A549 (cell line): ENCODE measurements around the gene FRMD1. TPM values are rescaled to one million over a fixed set of nuclear protein-coding genes. Genes with fewer than 3 reads are reported as not detected.

ENCODE experiments used
- ATAC-seq, 2 experiments: fragments of 200-7000 bp in 1 of 2; fragments of >200 bp in 1 of 2; cut with Nextera tagmentation in 1 of 2; cut with Tn5 transposase in 1 of 2; 3 replicates each; pipeline versions ENCODE4 v1.8.0 to v1.9.1; 2018 to 2020; ENCODE audit warnings: mild to moderate bottlenecking in 1 of 2, moderate library complexity in 1 of 2
- CTCF ChIA-PET: fragments of 300-600 bp; sonication (Branson Sonifier 250); formaldehyde crosslinking; extraction: SDS; loops from one replicate; lab custom pipeline; 2021; ENCODE audit warnings: antibody characterized with exemption, inconsistent platforms; lab: Yijun Ruan, JAX
- POLR2A ChIA-PET: fragments of 350-600 bp; formaldehyde crosslinking; extraction: SDS; loops from one replicate; lab custom pipeline; 2021; ENCODE audit warnings: antibody characterized with exemption, inconsistent platforms; lab: Yijun Ruan, JAX
- DNase-seq, 2 experiments: peaks; one replicate each; pipeline versions ENCODE4 v3.0.0 to v3.0.0-alpha.2; 2011 to 2016; ENCODE audit warnings: low read depth in 1 of 2, low spot score in 1 of 2
- FAIRE-seq: peaks from 2 replicates; lab custom pipeline; 2011; peaks lifted over from hg19 to GRCh38; lab: Jason Lieb, UNC
- H3K27ac ChIP-seq, 2 experiments: fragments of >200 bp; sonication (Bioruptor Twin); formaldehyde crosslinking; 3 replicates each; pipeline ENCODE4 v1.5.1; 2016 to 2017
- H3K4me1 ChIP-seq: fragments of >200 bp; sonication (Bioruptor Twin); formaldehyde crosslinking; 3 replicates; pipeline ENCODE4 v1.6.1; 2016
- H3K4me2 ChIP-seq: fragments of >200 bp; sonication (Bioruptor Twin); formaldehyde crosslinking; 3 replicates; pipeline ENCODE4 v1.6.1; 2016
- H3K4me3 ChIP-seq: fragments of >200 bp; sonication (Bioruptor Twin); formaldehyde crosslinking; 3 replicates; pipeline ENCODE4 v1.5.1; 2016
- H3K9me3 ChIP-seq: fragments of >200 bp; sonication (Bioruptor Twin); formaldehyde crosslinking; 3 replicates; pipeline ENCODE4 v1.6.1; 2016
- ATOH8 ChIP-seq: fragments of 250-450 bp; sonication (Bioruptor Pico); IDR thresholded peaks from 2 replicates; pipeline ENCODE4 v1.5.0; 2020; ENCODE audit warnings: low read depth, mild to moderate bottlenecking, moderate library complexity
- BHLHE40 ChIP-seq: IDR thresholded peaks from 2 replicates; pipeline ENCODE4 v1.6.1; 2012; ENCODE audit warnings: low read depth, low read length, inconsistent platforms
- CBX8 ChIP-seq: fragments of 200-600 bp; sonication (generic); IDR thresholded peaks from 2 replicates; pipeline ENCODE4 v1.6.1; 2016
- EHMT2 ChIP-seq: fragments of 200-600 bp; sonication (generic); IDR thresholded peaks from 2 replicates; pipeline ENCODE4 v1.6.1; 2016; ENCODE audit warnings: antibody characterized with exemption, low read depth, mild to moderate bottlenecking, moderate library complexity
- EP300 ChIP-seq, 2 experiments: fragments of >200 bp; sonication (Bioruptor Twin); formaldehyde crosslinking; IDR thresholded peaks; 2 replicates in 1 of 2; 3 replicates in 1 of 2; pipeline ENCODE4 v1.6.1; 2016 to 2017
- FOSL2 ChIP-seq, 2 experiments: fragments of 450-650 bp in 1 of 2; fragments of >200 bp in 1 of 2; sonication (Bioruptor Twin) in 1 of 2; formaldehyde crosslinking; IDR thresholded peaks; 2 replicates each; pipeline versions ENCODE4 v1.5.0 to v1.6.1; 2016 to 2020; ENCODE audit warnings: mild to moderate bottlenecking in 1 of 2, moderate library complexity in 1 of 2
- HOXA7 ChIP-seq: fragments of 250-450 bp; sonication (Bioruptor Pico); IDR thresholded peaks from 2 replicates; pipeline ENCODE4 v1.5.0; 2020; ENCODE audit warnings: mild to moderate bottlenecking, moderate library complexity
- HOXB13 ChIP-seq: fragments of 250-450 bp; sonication (Bioruptor Pico); IDR thresholded peaks from 2 replicates; pipeline ENCODE4 v1.5.0; 2020; ENCODE audit warnings: low read depth, mild to moderate bottlenecking, moderate library complexity
- JUNB ChIP-seq: fragments of >200 bp; sonication (Bioruptor Twin); formaldehyde crosslinking; IDR thresholded peaks from 2 replicates; pipeline ENCODE4 v1.6.1; 2016
- NFE2L2 ChIP-seq: fragments of 150-350 bp; conservative IDR thresholded peaks from 2 replicates; pipeline ENCODE4 v1.6.1; 2014; ENCODE audit warnings: low read length
- POLR2A ChIP-seq: IDR thresholded peaks from 2 replicates; pipeline ENCODE4 v1.6.1; 2012; ENCODE audit warnings: mild to moderate bottlenecking, low read length
- POLR2AphosphoS2 ChIP-seq: conservative IDR thresholded peaks from 2 replicates; pipeline ENCODE4 v1.6.1; 2012; ENCODE audit warnings: low read length, improper control_type of control experiment, inconsistent platforms
- RNF2 ChIP-seq: fragments of 200-600 bp; sonication (generic); IDR thresholded peaks from 2 replicates; pipeline ENCODE4 v1.6.1; 2016; ENCODE audit warnings: low read depth, mild to moderate bottlenecking, antibody characterized with exemption, moderate library complexity, borderline replicate concordance
- SMC3 ChIP-seq: fragments of >200 bp; sonication (Bioruptor Twin); formaldehyde crosslinking; IDR thresholded peaks from 3 replicates; pipeline ENCODE4 v1.6.1; 2018; ENCODE audit warnings: inconsistent platforms
- SREBF2 ChIP-seq: fragments of 450-650 bp; IDR thresholded peaks from 2 replicates; pipeline ENCODE4 v1.6.1; 2014; ENCODE audit warnings: mild to moderate bottlenecking, moderate library complexity
- TFCP2L1 ChIP-seq: fragments of 250-450 bp; sonication (Bioruptor Pico); IDR thresholded peaks from 2 replicates; pipeline ENCODE4 v1.5.0; 2021; ENCODE audit warnings: mild to moderate bottlenecking
- TP53 ChIP-seq: fragments of 250-450 bp; sonication (Bioruptor Pico); IDR thresholded peaks from 2 replicates; pipeline ENCODE4 v1.5.0; 2021; ENCODE audit warnings: mild to moderate bottlenecking, moderate library complexity
- ZSCAN20 ChIP-seq: fragments of 250-450 bp; sonication (Bioruptor Pico); IDR thresholded peaks from 2 replicates; pipeline ENCODE4 v1.8.0; 2022; ENCODE audit warnings: mild to moderate bottlenecking, moderate library complexity
- WGBS: methylation state at CpG from one replicate; pipeline ENCODE4 v1.1.6; 2017; ENCODE audit errors: missing lambda C conversion rate; 5-methylcytosine and 5-hydroxymethylcytosine counted together
- polyA plus RNA-seq, 4 experiments: library from polyadenylated mRNA; depleted of rRNA in 3 of 4; stranded (reverse); fragments of >200 nt; fragmentation: RNase III in 1 of 4; extraction: RNeasy Plus Mini Kit Qiagen cat#74134 plus additional on column Dnase treatment in 1 of 4; gene quantifications; 2 replicates in 3 of 4; 3 replicates in 1 of 4; pipeline ENCODE4 v1.2.3, GENCODE V29; 2011 to 2017
- TF ChIP-seq, protein P1 (sequence below): IDR thresholded peaks from 2 replicates; pipeline ENCODE4 v1.6.1; 2012
- TF ChIP-seq, protein P2 (sequence below): fragments of 200-600 bp; sonication (generic); IDR thresholded peaks from 2 replicates; pipeline ENCODE4 v1.6.1; 2016; ENCODE audit warnings: antibody characterized with exemption, mild to moderate bottlenecking, moderate library complexity
- TF ChIP-seq, protein P3 (sequence below): fragments of 250-450 bp; sonication (Bioruptor Pico); IDR thresholded peaks from 2 replicates; pipeline ENCODE4 v1.5.0; 2021; ENCODE audit warnings: mild to moderate bottlenecking, moderate library complexity, borderline replicate concordance
- TF ChIP-seq, protein P4 (sequence below): fragments of 450-650 bp; IDR thresholded peaks from 2 replicates; pipeline ENCODE4 v1.6.1; 2014; ENCODE audit warnings: antibody characterized with exemption

Gene FRMD1
- polyA plus RNA-seq, 2 of the 4 experiments (the other 2 are of a cell fraction): not detected

GRCh38 chr6:168081858-168082546, 3.0 kb upstream of the FRMD1 start:
- ATAC-seq (no peak), DNase-seq (no peak), FAIRE-seq (no peak)
- POLR2A ChIA-PET: no interaction called here
- no peaks in the 10 kb centered on the region for H3K9me3 ChIP-seq
- H3K4me2 ChIP-seq: no peak overlapping the region
- 65% methylated on average over 22 of the region's 26 CpGs for WGBS
- no peaks in the 10 kb centered on the region for H3K4me1 ChIP-seq
- no peak overlapping the region for H3K27ac ChIP-seq
- CTCF ChIA-PET: interaction anchor here (0.9 kb wide), 1 partner anchor 50 kb away, joined by 4 read pairs; no protein-coding TSS in a partner anchor
- TF ChIP-seq FOSL2 (IDR thresholded peaks at IDR 0.05) (no peak), FOSL2 (CRISPR knock-in tag; IDR thresholded peaks at IDR 0.05) (no peak), TP53 (CRISPR knock-in tag) (no peak), BHLHE40 (no peak), NFE2L2 (no peak), TFCP2L1 (no peak), EP300 (IDR thresholded peaks at IDR 0.05) (no peak)
- TF ChIP-seq, protein P1, sequence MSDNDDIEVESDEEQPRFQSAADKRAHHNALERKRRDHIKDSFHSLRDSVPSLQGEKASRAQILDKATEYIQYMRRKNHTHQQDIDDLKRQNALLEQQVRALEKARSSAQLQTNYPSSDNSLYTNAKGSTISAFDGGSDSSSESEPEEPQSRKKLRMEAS: no peak
- H3K4me3 ChIP-seq: no peak overlapping the region

DNA sequence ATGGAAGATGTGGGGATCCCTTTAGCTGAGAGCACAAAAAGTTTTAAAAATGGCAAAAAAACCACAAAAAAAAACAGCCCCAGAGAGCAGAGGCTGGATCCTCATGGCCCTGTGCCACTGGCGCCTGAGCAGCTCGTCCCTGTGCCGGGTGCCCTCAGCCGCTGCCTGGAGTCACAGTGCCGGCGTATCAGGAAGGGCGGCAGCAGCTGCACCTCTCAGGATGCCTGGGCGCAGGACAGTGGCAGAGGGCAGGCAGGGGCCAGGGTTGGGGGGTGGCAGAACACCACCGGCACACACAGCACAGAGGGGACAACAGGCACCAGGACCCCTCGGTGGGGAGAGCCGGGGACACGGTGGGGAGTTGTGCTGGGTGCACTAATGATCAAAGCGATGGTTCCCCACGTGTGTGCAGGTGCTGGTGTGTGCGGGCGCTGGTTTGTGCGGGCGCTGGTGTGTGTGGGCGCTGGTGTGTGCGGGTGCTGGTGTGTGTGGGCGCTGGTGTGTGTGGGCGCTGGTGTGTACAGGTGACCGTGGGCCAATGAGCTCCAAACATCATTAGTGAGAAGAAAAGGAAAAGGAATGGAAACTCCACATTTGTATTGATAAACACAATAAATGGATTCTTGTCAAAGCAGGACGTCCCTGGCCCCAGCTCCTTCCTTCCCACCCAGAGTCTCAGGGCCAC, 1.5 kb upstream of the FRMD1 start:
- 84% methylated on average over 16 of the region's 24 CpGs for WGBS
- no peak for DNase-seq
- POLR2A ChIA-PET: no interaction called here

More for the DNA sequence above, 1.5 kb upstream of the FRMD1 start:
- no peak overlapping the region for H3K27ac ChIP-seq
- no peaks in the 10 kb centered on the region for H3K4me1 ChIP-seq
- TF ChIP-seq ZSCAN20 (CRISPR knock-in tag) (no peak), HOXA7 (CRISPR knock-in tag) (no peak), SMC3 (no peak), ATOH8 (no peak), RNF2 (no peak), EHMT2 (no peak), HOXB13 (CRISPR knock-in tag) (no peak), CBX8 (no peak), POLR2A (no peak), POLR2AphosphoS2 (no peak), EP300 (IDR thresholded peaks at IDR 0.05) (no peak), JUNB (no peak), SREBF2 (no peak)
- TF ChIP-seq, protein P2, sequence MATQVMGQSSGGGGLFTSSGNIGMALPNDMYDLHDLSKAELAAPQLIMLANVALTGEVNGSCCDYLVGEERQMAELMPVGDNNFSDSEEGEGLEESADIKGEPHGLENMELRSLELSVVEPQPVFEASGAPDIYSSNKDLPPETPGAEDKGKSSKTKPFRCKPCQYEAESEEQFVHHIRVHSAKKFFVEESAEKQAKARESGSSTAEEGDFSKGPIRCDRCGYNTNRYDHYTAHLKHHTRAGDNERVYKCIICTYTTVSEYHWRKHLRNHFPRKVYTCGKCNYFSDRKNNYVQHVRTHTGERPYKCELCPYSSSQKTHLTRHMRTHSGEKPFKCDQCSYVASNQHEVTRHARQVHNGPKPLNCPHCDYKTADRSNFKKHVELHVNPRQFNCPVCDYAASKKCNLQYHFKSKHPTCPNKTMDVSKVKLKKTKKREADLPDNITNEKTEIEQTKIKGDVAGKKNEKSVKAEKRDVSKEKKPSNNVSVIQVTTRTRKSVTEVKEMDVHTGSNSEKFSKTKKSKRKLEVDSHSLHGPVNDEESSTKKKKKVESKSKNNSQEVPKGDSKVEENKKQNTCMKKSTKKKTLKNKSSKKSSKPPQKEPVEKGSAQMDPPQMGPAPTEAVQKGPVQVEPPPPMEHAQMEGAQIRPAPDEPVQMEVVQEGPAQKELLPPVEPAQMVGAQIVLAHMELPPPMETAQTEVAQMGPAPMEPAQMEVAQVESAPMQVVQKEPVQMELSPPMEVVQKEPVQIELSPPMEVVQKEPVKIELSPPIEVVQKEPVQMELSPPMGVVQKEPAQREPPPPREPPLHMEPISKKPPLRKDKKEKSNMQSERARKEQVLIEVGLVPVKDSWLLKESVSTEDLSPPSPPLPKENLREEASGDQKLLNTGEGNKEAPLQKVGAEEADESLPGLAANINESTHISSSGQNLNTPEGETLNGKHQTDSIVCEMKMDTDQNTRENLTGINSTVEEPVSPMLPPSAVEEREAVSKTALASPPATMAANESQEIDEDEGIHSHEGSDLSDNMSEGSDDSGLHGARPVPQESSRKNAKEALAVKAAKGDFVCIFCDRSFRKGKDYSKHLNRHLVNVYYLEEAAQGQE: no peak
- TF ChIP-seq, protein P3, sequence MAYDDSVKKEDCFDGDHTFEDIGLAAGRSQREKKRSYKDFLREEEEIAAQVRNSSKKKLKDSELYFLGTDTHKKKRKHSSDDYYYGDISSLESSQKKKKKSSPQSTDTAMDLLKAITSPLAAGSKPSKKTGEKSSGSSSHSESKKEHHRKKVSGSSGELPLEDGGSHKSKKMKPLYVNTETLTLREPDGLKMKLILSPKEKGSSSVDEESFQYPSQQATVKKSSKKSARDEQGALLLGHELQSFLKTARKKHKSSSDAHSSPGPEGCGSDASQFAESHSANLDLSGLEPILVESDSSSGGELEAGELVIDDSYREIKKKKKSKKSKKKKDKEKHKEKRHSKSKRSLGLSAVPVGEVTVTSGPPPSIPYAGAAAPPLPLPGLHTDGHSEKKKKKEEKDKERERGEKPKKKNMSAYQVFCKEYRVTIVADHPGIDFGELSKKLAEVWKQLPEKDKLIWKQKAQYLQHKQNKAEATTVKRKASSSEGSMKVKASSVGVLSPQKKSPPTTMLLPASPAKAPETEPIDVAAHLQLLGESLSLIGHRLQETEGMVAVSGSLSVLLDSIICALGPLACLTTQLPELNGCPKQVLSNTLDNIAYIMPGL: no peak
- TF ChIP-seq, protein P4, sequence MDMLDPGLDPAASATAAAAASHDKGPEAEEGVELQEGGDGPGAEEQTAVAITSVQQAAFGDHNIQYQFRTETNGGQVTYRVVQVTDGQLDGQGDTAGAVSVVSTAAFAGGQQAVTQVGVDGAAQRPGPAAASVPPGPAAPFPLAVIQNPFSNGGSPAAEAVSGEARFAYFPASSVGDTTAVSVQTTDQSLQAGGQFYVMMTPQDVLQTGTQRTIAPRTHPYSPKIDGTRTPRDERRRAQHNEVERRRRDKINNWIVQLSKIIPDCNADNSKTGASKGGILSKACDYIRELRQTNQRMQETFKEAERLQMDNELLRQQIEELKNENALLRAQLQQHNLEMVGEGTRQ: no peak
- CTCF ChIA-PET: interaction anchor here (1.7 kb wide), 1 partner anchor 9 kb away, joined by 5 read pairs; no protein-coding TSS in a partner anchor
- ATAC-seq (no peak), FAIRE-seq (no peak)
- no peak overlapping the region for H3K4me2 ChIP-seq
- no peak overlapping the region for H3K4me3 ChIP-seq
- no peaks in the 10 kb centered on the region for H3K9me3 ChIP-seq
